HL-60 (cell line): ENCODE measurements around the gene MRPL28.

Experiments
- DNase-seq, 2 experiments: peaks; one replicate each; pipeline ENCODE4 v3.0.0-alpha.2; 2010 to 2020; ENCODE audit warnings: low read depth in 1 of 2, low spot score in 1 of 2
- H3K27ac ChIP-seq: fragments of 250-450 bp; sonication (Bioruptor Pico); replicated peaks from 2 replicates; pipeline ENCODE4 v1.5.1; 2020; ENCODE audit warnings: mild to moderate bottlenecking, moderate library complexity
- H3K27me3 ChIP-seq: fragments of 250-450 bp; sonication (Bioruptor Pico); 2 replicates; pipeline ENCODE4 v1.5.1; 2021; ENCODE audit warnings: mild to moderate bottlenecking, moderate library complexity; ENCODE audit not compliant: insufficient read depth, poor library complexity, severe bottlenecking
- H3K4me3 ChIP-seq: replicated peaks from 2 replicates; pipeline ENCODE4 v1.5.1; 2011; ENCODE audit warnings: mild to moderate bottlenecking, control low read depth, low read length; ENCODE audit not compliant: insufficient read depth
- CTCF ChIP-seq: IDR thresholded peaks from one replicate; pipeline ENCODE4 v1.5.1; 2011; ENCODE audit warnings: low read length, control low read depth, inconsistent platforms; ENCODE audit not compliant: insufficient read depth
- GABPA ChIP-seq: IDR thresholded peaks from 2 replicates; pipeline ENCODE4 v1.6.1; 2012; ENCODE audit warnings: low read depth
- POLR2AphosphoS5 ChIP-seq: IDR thresholded peaks from 2 replicates; pipeline ENCODE4 v1.6.1; 2012; ENCODE audit warnings: low read depth
- REST ChIP-seq: IDR thresholded peaks from 2 replicates; pipeline ENCODE4 v1.6.1; 2012; ENCODE audit warnings: low read depth; ENCODE audit not compliant: insufficient replicate concordance
- SPI1 ChIP-seq: IDR thresholded peaks from 2 replicates; pipeline ENCODE4 v1.6.1; 2012; ENCODE audit warnings: low read depth, mild to moderate bottlenecking, borderline replicate concordance

MRPL28 gene

GRCh38 chr16:376817-377418 is 6.6 kb upstream of the MRPL28 start:
- no peaks in the 10 kb centered on the region for H3K27me3 ChIP-seq
- no peak overlapping the region for H3K27ac ChIP-seq
- DNase-seq, result no peak
- no peak overlapping the region for H3K4me3 ChIP-seq
- no peak for TF ChIP-seq POLR2AphosphoS5
- TF ChIP-seq SPI1, result no peak
- TF ChIP-seq GABPA, result no peak
- TF ChIP-seq CTCF, result no peak
- no peak for TF ChIP-seq REST

- no peaks in the 10 kb centered on the region for H3K27me3 ChIP-seq
- H3K4me3 ChIP-seq, result no peak overlapping the region
- no peak overlapping the region for H3K27ac ChIP-seq
- DNase-seq, result no peak
- TF ChIP-seq REST (no peak), SPI1 (no peak), GABPA (no peak), CTCF (no peak), POLR2AphosphoS5 (no peak)
Measured at GRCh38 chr16:375927-376816, 5.8 kb upstream of the MRPL28 start.

- H3K27me3 ChIP-seq, result no peaks in the 10 kb centered on the region
- DNase-seq, result no peak
- H3K4me3 ChIP-seq, result no peak overlapping the region
- TF ChIP-seq CTCF (no peak), GABPA (no peak), SPI1 (no peak), REST (no peak), POLR2AphosphoS5 (no peak)
- H3K27ac ChIP-seq, result no peak overlapping the region
Measured at GRCh38 chr16:375212-375611, 4.9 kb upstream of the MRPL28 start.
